HG02571 (cell line): Measurements from ENCODE around the gene POLR3E.
"Not testable (repeated sequence)": the region's sequence is repeated elsewhere in the genome, so short reads cannot be mapped to it uniquely, and the experiment has no call there.

Experiments
- ATAC-seq: cut with Tn5 transposase; IDR thresholded peaks from one replicate; pipeline ENCODE4 v1.9.1; 2021; ENCODE audit warnings: mild to moderate bottlenecking, moderate library complexity; ENCODE audit not compliant: unreplicated experiment

Gene POLR3E

GRCh38 chr16:22330326-22330725, 33.1 kb downstream of the POLR3E start:
- ATAC-seq, result no peak

GRCh38 chr16:22333457-22333994, 36.3 kb downstream of the POLR3E start:
- no peak for ATAC-seq

GRCh38 chr16:22335668-22336246, 38.5 kb downstream of the POLR3E start:
- no peak for ATAC-seq

- ATAC-seq, result no peak
Measured at GRCh38 chr16:22336581-22336980, 39.4 kb downstream of the POLR3E start.

- no peak for ATAC-seq
Measured at GRCh38 chr16:22337045-22337444, 39.8 kb downstream of the POLR3E start.

GRCh38 chr16:22337849-22338635, 40.8 kb downstream of the POLR3E start:
- ATAC-seq, result no peak

GRCh38 chr16:22340945-22341344, 43.7 kb downstream of the POLR3E start:
- no peak for ATAC-seq

GRCh38 chr16:22342082-22342481, 44.9 kb downstream of the POLR3E start:
- ATAC-seq, result no peak

- ATAC-seq, result no peak
Measured at GRCh38 chr16:22346483-22346882, 49.3 kb downstream of the POLR3E start.

GRCh38 chr16:22347100-22347820, 50.1 kb downstream of the POLR3E start:
- ATAC-seq, result no peak

- ATAC-seq, result no peak
Measured at GRCh38 chr16:22348291-22348690, 51.1 kb downstream of the POLR3E start.

- not testable (repeated sequence) for ATAC-seq
Measured at GRCh38 chr16:22351017-22351416, 53.8 kb downstream of the POLR3E start.

- no peak for ATAC-seq
Measured at GRCh38 chr16:22352140-22352539, 54.9 kb downstream of the POLR3E start.

- no peak for ATAC-seq
Measured at GRCh38 chr16:22352723-22353122, 55.5 kb downstream of the POLR3E start.

- no peak for ATAC-seq
Measured at GRCh38 chr16:22353191-22353919, 56.1 kb downstream of the POLR3E start.

- no peak for ATAC-seq
Measured at GRCh38 chr16:22353933-22354541, 56.8 kb downstream of the POLR3E start.

GRCh38 chr16:22355487-22355908, 58.3 kb downstream of the POLR3E start:
- no peak for ATAC-seq

GRCh38 chr16:22356930-22357634, 59.9 kb downstream of the POLR3E start:
- no peak for ATAC-seq

GRCh38 chr16:22357635-22357971, 60.4 kb downstream of the POLR3E start:
- ATAC-seq, result no peak

GRCh38 chr16:22358000-22358399, 60.8 kb downstream of the POLR3E start:
- no peak for ATAC-seq
